Measurements from ENCODE around the gene COPS9. TPM values are rescaled to one million over a fixed set of nuclear protein-coding genes. Genes with fewer than 3 reads are reported as not detected.

The COPS9 gene
- polyA plus RNA-seq, 3 donors, result 77.0 to 96.9 (median 94.3) TPM

Other genes with a start within 250 kb of the COPS9 start
- 100 to 1,000 TPM; 127 to 150 (median 139) TPM for gene NDUFA10, start 111.0 kb downstream of the COPS9 start, polyA plus RNA-seq (ENCODE audit: insufficient read length in 3 of 3)
- gene OR6B2, start 105.9 kb downstream of the COPS9 start, polyA plus RNA-seq (ENCODE audit: insufficient read length in 3 of 3), result not detected
- gene OR6B3, start 82.8 kb downstream of the COPS9 start, polyA plus RNA-seq (ENCODE audit: insufficient read length in 3 of 3), result not detected
- gene OTOS, start 4.4 kb upstream of the COPS9 start, polyA plus RNA-seq (ENCODE audit: insufficient read length in 3 of 3), result under 1 TPM in 1 of 3 donors, not detected in 2; 0.26 TPM